Endodermal cell (in vitro differentiated cells): ENCODE results near the gene FAAH. TPM values are rescaled to one million over a fixed set of nuclear protein-coding genes. Genes with fewer than 3 reads are reported as not detected.

Experiments used
- DNase-seq: peaks from one replicate; pipeline ENCODE4 v3.0.0-alpha.2; 2017
- H3K27ac ChIP-seq: 2 replicates; pipeline ENCODE4 v1.5.1; 2013; ENCODE audit warnings: mild to moderate bottlenecking, low read depth, low read length, moderate library complexity
- H3K27me3 ChIP-seq: 2 replicates; pipeline ENCODE4 v1.6.1; 2013; ENCODE audit warnings: mild to moderate bottlenecking, low read length, moderate library complexity; ENCODE audit not compliant: insufficient read depth, control insufficient read depth, poor library complexity, severe bottlenecking
- H3K36me3 ChIP-seq: 2 replicates; pipeline ENCODE4 v1.7.0; 2013; ENCODE audit warnings: mild to moderate bottlenecking, low read length, moderate library complexity; ENCODE audit not compliant: control insufficient read depth, insufficient read depth
- H3K4me1 ChIP-seq: one replicate; pipeline ENCODE4 v1.7.0; 2013; ENCODE audit warnings: low read length; ENCODE audit not compliant: control insufficient read depth, insufficient read depth
- H3K4me3 ChIP-seq: 2 replicates; pipeline ENCODE4 v1.5.1; 2013; ENCODE audit warnings: mild to moderate bottlenecking, low read length, moderate library complexity
- H3K9ac ChIP-seq: 2 replicates; pipeline ENCODE4 v1.6.1; 2013; ENCODE audit warnings: mild to moderate bottlenecking, low read length, moderate library complexity; ENCODE audit not compliant: poor library complexity, severe bottlenecking; ENCODE audit errors: extremely low read depth
- H3K9me3 ChIP-seq: 2 replicates; pipeline ENCODE4 v1.6.1; 2013; ENCODE audit warnings: mild to moderate bottlenecking, low read length, moderate library complexity; ENCODE audit not compliant: control insufficient read depth
- H3K27ac Mint-ChIP-seq: 2 replicates; pipeline ENCODE4 v1.8.0; 2020; ENCODE audit warnings: mixed read lengths
- H3K27me3 Mint-ChIP-seq: 2 replicates; pipeline ENCODE4 v1.8.0; 2021; ENCODE audit warnings: mild to moderate bottlenecking, mixed read lengths; ENCODE audit not compliant: insufficient read depth
- H3K36me3 Mint-ChIP-seq: 2 replicates; pipeline ENCODE4 v1.8.0; 2020; ENCODE audit warnings: low read depth, mixed read lengths
- H3K4me1 Mint-ChIP-seq: 2 replicates; pipeline ENCODE4 v1.8.0; 2020; ENCODE audit warnings: mixed read lengths
- H3K4me3 Mint-ChIP-seq: 2 replicates; pipeline ENCODE4 v1.8.0; 2020; ENCODE audit warnings: mild to moderate bottlenecking, moderate library complexity, mixed read lengths
- H3K9me3 Mint-ChIP-seq: 2 replicates; pipeline ENCODE4 v1.8.0; 2020; ENCODE audit warnings: mild to moderate bottlenecking, mixed read lengths
- CTCF ChIP-seq: fragments of 200-600 bp; sonication (generic); conservative IDR thresholded peaks from 2 replicates; pipeline ENCODE4 v1.5.0; 2021; ENCODE audit warnings: antibody characterized with exemption, mild to moderate bottlenecking
- WGBS, 2 experiments: methylation state at CpG; one replicate each; pipeline versions ENCODE4 v1.1.5 to v1.1.7; 2013; ENCODE audit warnings: missing lambda C conversion rate in 2 of 2, mixed read lengths in 1 of 2; ENCODE audit not compliant: insufficient coverage in 1 of 2, insufficient read length in 1 of 2; 5-methylcytosine and 5-hydroxymethylcytosine counted together
- total RNA-seq, 2 donors: library from RNA; stranded (reverse); fragmentation: NEBNext Ultra II Directional in 1 of 2; extraction: Animal tissue kit (Norgen Biotek cat#: 25700) in 1 of 2; gene quantifications; 2 replicates in 1 of 2; 3 replicates in 1 of 2; pipeline ENCODE4 v1.2.1, GENCODE V29; 2021

Gene FAAH
- total RNA-seq, 2 donors from 2014 or later = 27.1 to 56.6 TPM

DNA sequence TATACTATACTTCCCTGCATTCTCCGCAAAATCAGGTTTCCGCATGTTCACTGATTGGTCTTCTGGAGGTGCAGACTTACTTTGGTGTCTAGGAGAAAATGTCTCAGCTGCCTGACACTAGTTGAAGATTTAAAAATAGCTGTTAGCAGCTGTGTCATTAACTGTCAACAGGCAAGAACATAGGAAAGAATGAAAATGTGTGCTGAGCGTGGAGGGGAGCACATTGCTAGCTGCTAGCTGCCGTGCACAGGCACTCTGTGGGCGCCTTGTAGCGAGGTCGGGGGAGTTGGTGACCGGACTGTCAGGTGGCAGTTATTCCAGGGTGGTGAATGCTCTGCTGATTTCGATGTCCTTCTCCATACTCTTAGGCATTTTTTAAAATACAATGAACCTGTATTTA is 5.2 kb downstream of the FAAH start:
- H3K27me3 Mint-ChIP-seq = peaks cover 46% of the 10 kb centered on the region
- H3K4me3 ChIP-seq = no peak overlapping the region
- no peak for TF ChIP-seq CTCF
- no peaks in the 10 kb centered on the region for H3K9me3 Mint-ChIP-seq
- H3K9me3 ChIP-seq = no peaks in the 10 kb centered on the region
- peaks cover 34% of the 10 kb centered on the region for H3K4me1 Mint-ChIP-seq
- WGBS, 2 experiments = 90 to 94% methylated on average over 3 to 8 of the region's 9 CpGs
- no peaks in the 10 kb centered on the region for H3K36me3 ChIP-seq
- H3K9ac ChIP-seq = no peak overlapping the region
- peaks cover 7% of the 10 kb centered on the region for H3K4me1 ChIP-seq
- H3K27me3 ChIP-seq = peaks cover 15% of the 10 kb centered on the region
- H3K36me3 Mint-ChIP-seq = no peaks in the 10 kb centered on the region
- no peak overlapping the region for H3K4me3 Mint-ChIP-seq
- no peak overlapping the region for H3K27ac Mint-ChIP-seq
- no peak overlapping the region for H3K27ac ChIP-seq
- DNase-seq = no peak

- H3K27ac ChIP-seq = no peak overlapping the region
- no peak for DNase-seq
- H3K9me3 Mint-ChIP-seq = no peaks in the 10 kb centered on the region
- 77 to 94% methylated on average over 3 to 4 of the region's 4 CpGs for WGBS, 2 experiments
- no peaks in the 10 kb centered on the region for H3K36me3 ChIP-seq
- H3K4me1 Mint-ChIP-seq = peaks cover 24% of the 10 kb centered on the region
- H3K9ac ChIP-seq = no peak overlapping the region
- H3K27me3 ChIP-seq = peaks cover 3% of the 10 kb centered on the region
- no peaks in the 10 kb centered on the region for H3K9me3 ChIP-seq
- peaks cover 3% of the 10 kb centered on the region for H3K4me1 ChIP-seq
- no peak overlapping the region for H3K4me3 Mint-ChIP-seq
- H3K27ac Mint-ChIP-seq = no peak overlapping the region
- H3K36me3 Mint-ChIP-seq = no peaks in the 10 kb centered on the region
- TF ChIP-seq CTCF = no peak
- peaks cover 36% of the 10 kb centered on the region for H3K27me3 Mint-ChIP-seq
- H3K4me3 ChIP-seq = no peak overlapping the region
These were observed 6.3 kb downstream of the FAAH start for GRCh38 chr1:46400421-46400820.

GRCh38 chr1:46401154-46401913 is 7.2 kb downstream of the FAAH start:
- TF ChIP-seq CTCF = no peak
- Mint-ChIP-seq H3K27me3 (peaks cover 27% of the 10 kb centered on the region), H3K4me3 (no peak overlapping the region), H3K4me1 (peaks cover 14% of the 10 kb centered on the region), H3K36me3 (peaks cover 1% of the 10 kb centered on the region), H3K9me3 (no peaks in the 10 kb centered on the region), H3K27ac (no peak overlapping the region)
- Histone ChIP-seq H3K9me3 (no peaks in the 10 kb centered on the region), H3K4me3 (no peak overlapping the region), H3K36me3 (no peaks in the 10 kb centered on the region), H3K27me3 (no peaks in the 10 kb centered on the region), H3K27ac (no peak overlapping the region), H3K4me1 (peaks cover 2% of the 10 kb centered on the region), H3K9ac (no peak overlapping the region)
- 82 to 85% methylated on average over 6 of the region's 6 CpGs for WGBS, 2 experiments
- no peak for DNase-seq
